IMR-90 (cell line): Measurements from ENCODE around the gene ARHGAP36. TPM values are rescaled to one million over a fixed set of nuclear protein-coding genes. Genes with fewer than 3 reads are reported as not detected.

Experiments used
- ATAC-seq: fragments of 200-7000 bp; cut with Tn5 transposase; 2 replicates; pipeline ENCODE4 v1.9.1; 2020; ENCODE audit warnings: low read depth, mild to moderate bottlenecking, moderate library complexity
- BruUV-seq: library from RNA; stranded (reverse); fragments of 400-500 nt; replicated peaks from 2 replicates; lab custom pipeline; 2021; lab: Mats Ljungman, UMichigan
- CTCF ChIA-PET: fragments of 300-600 bp; formaldehyde crosslinking; extraction: SDS; loops from one replicate; lab custom pipeline; 2021; ENCODE audit warnings: antibody characterized with exemption; lab: Yijun Ruan, JAX
- POLR2A ChIA-PET: fragments of 300-600 bp; sonication (Branson Sonifier 250); formaldehyde crosslinking; loops from one replicate; lab custom pipeline; 2022; ENCODE audit warnings: antibody characterized with exemption; ENCODE audit not compliant: unreplicated experiment; lab: Charles Lee
- DNase-seq: peaks from one replicate; pipeline ENCODE4 v3.0.0; 2013
- H2AFZ ChIP-seq: replicated peaks from 2 replicates; pipeline ENCODE3; 2013; ENCODE audit warnings: low read length, mild to moderate bottlenecking; ENCODE audit not compliant: poor library complexity
- H2AK5ac ChIP-seq: 2 replicates; pipeline ENCODE4 v1.6.1; 2013; ENCODE audit warnings: low read depth, low read length, inconsistent platforms
- H2AK9ac ChIP-seq: replicated peaks from 2 replicates; pipeline ENCODE3; 2013; ENCODE audit warnings: mild to moderate bottlenecking, low read depth, low read length, moderate library complexity; ENCODE audit not compliant: poor library complexity
- H2BK120ac ChIP-seq: 2 replicates; pipeline ENCODE4 v1.6.1; 2013; ENCODE audit warnings: low read depth, low read length, inconsistent platforms
- H2BK15ac ChIP-seq: 3 replicates; pipeline ENCODE4 v1.6.1; 2013; ENCODE audit warnings: low read depth, low read length, inconsistent platforms
- H2BK20ac ChIP-seq: 2 replicates; pipeline ENCODE4 v1.6.1; 2013; ENCODE audit warnings: low read depth, mild to moderate bottlenecking, inconsistent platforms, low read length, moderate library complexity
- H2BK5ac ChIP-seq: 2 replicates; pipeline ENCODE4 v1.6.1; 2013; ENCODE audit warnings: mild to moderate bottlenecking, low read depth, low read length, inconsistent platforms; ENCODE audit not compliant: poor library complexity, severe bottlenecking
- H3K14ac ChIP-seq: replicated peaks from 2 replicates; pipeline ENCODE4 v1.6.1; 2013; ENCODE audit warnings: low read depth, low read length, inconsistent platforms
- H3K18ac ChIP-seq: 2 replicates; pipeline ENCODE4 v1.6.1; 2013; ENCODE audit warnings: low read depth, low read length, control low read depth
- H3K23ac ChIP-seq: 2 replicates; pipeline ENCODE4 v1.6.1; 2013; ENCODE audit warnings: low read depth, low read length, inconsistent platforms
- H3K27ac ChIP-seq: 2 replicates; pipeline ENCODE4 v1.5.1; 2013; ENCODE audit warnings: mild to moderate bottlenecking, control low read depth, low read length; ENCODE audit not compliant: insufficient read depth
- H3K27me3 ChIP-seq: 2 replicates; pipeline ENCODE4 v1.6.1; 2013; ENCODE audit warnings: low read length; ENCODE audit not compliant: control insufficient read depth, insufficient read depth
- H3K36me3 ChIP-seq: 2 replicates; pipeline ENCODE4 v1.6.1; 2013; ENCODE audit warnings: low read length, mixed read lengths; ENCODE audit not compliant: control insufficient read depth, insufficient read depth
- H3K4ac ChIP-seq: 2 replicates; pipeline ENCODE4 v1.6.1; 2013; ENCODE audit warnings: low read depth, low read length, inconsistent platforms
- H3K4me1 ChIP-seq: 2 replicates; pipeline ENCODE4 v1.6.1; 2013; ENCODE audit warnings: low read length, mixed read lengths; ENCODE audit not compliant: control insufficient read depth, insufficient read depth
- H3K4me2 ChIP-seq: 2 replicates; pipeline ENCODE4 v1.6.1; 2013; ENCODE audit warnings: low read depth, mild to moderate bottlenecking, control low read depth, low read length, moderate library complexity
- H3K4me3 ChIP-seq: 2 replicates; pipeline ENCODE4 v1.5.1; 2013; ENCODE audit warnings: low read depth, mild to moderate bottlenecking, control low read depth, low read length, moderate library complexity; ENCODE audit not compliant: insufficient read depth
- H3K56ac ChIP-seq: 2 replicates; pipeline ENCODE4 v1.6.1; 2013; ENCODE audit warnings: low read length, inconsistent platforms; ENCODE audit not compliant: insufficient read depth; ENCODE audit errors: extremely low read depth
- H3K79me1 ChIP-seq, 2 experiments: 2 replicates each; pipeline ENCODE4 v1.6.1; 2013; ENCODE audit warnings: low read length in 2 of 2, inconsistent platforms in 1 of 2, low read depth in 1 of 2
- H3K9ac ChIP-seq: 2 replicates; pipeline ENCODE4 v1.6.1; 2013; ENCODE audit warnings: low read depth, low read length, control low read depth
- H3K9me1 ChIP-seq: 2 replicates; pipeline ENCODE4 v1.6.1; 2013; ENCODE audit warnings: low read length, inconsistent platforms; ENCODE audit not compliant: insufficient read depth
- H3K9me3 ChIP-seq: 2 replicates; pipeline ENCODE4 v1.6.1; 2013; ENCODE audit warnings: low read length; ENCODE audit not compliant: control insufficient read depth, insufficient read depth
- H4K20me1 ChIP-seq: 2 replicates; pipeline ENCODE4 v1.6.1; 2013; ENCODE audit warnings: low read length, inconsistent platforms; ENCODE audit not compliant: insufficient read depth
- H4K5ac ChIP-seq: 2 replicates; pipeline ENCODE4 v1.6.1; 2013; ENCODE audit warnings: mild to moderate bottlenecking, low read depth, low read length, control low read depth
- H4K8ac ChIP-seq, 2 experiments: 2 replicates each; pipeline ENCODE4 v1.6.1; 2013; ENCODE audit warnings: low read depth in 2 of 2, low read length in 2 of 2, control low read depth in 1 of 2, inconsistent platforms in 1 of 2
- H4K91ac ChIP-seq: 2 replicates; pipeline ENCODE4 v1.6.1; 2013; ENCODE audit warnings: low read depth, low read length, inconsistent platforms; ENCODE audit not compliant: insufficient read depth
- MAFK ChIP-seq: IDR thresholded peaks from 2 replicates; pipeline ENCODE4 v1.6.1; 2012; ENCODE audit warnings: low read depth, low read length, improper control_type of control experiment
- SMC3 ChIP-seq: fragments of 150-350 bp; IDR thresholded peaks from 2 replicates; pipeline ENCODE4 v1.6.1; 2016; ENCODE audit warnings: low read depth, mild to moderate bottlenecking, antibody characterized with exemption, low read length, moderate library complexity
- WGBS, 2 experiments: methylation state at CpG; one replicate each; pipeline versions ENCODE4 v1.1.5 to v1.1.7; 2013; ENCODE audit warnings: missing lambda C conversion rate in 2 of 2; ENCODE audit not compliant: insufficient read length in 1 of 2; ENCODE audit errors: extremely low coverage in 2 of 2; 5-methylcytosine and 5-hydroxymethylcytosine counted together
- dilution Hi-C: fragments of 300-500 bp; cut with HindIII; formaldehyde crosslinking; loops from one replicate; pipeline ENCODE4 v1.14.3; 2018; ENCODE audit warnings: low sequenced_read_pairs; ENCODE audit not compliant: unreplicated experiment
- in situ Hi-C: fragments of 300-500 bp; cut with MboI; formaldehyde crosslinking; loops from 3 replicates; pipeline ENCODE4 v1.14.3; 2019; ENCODE audit warnings: low sequenced_read_pairs, inconsistent platforms, mixed read lengths
- intact Hi-C: fragments of 100-400 bp; cut with micrococcal nuclease; formaldehyde crosslinking; loops from 2 replicates; pipeline ENCODE4 v1.10.0; 2022
- polyA plus RNA-seq, 3 experiments: library from polyadenylated mRNA; depleted of rRNA; stranded (reverse); fragments of >200 nt; gene quantifications; 2 replicates each; pipeline ENCODE4 v1.2.3, GENCODE V29; 2012; ENCODE audit warnings: low replicate concordance in 1 of 3
- total RNA-seq: library from RNA; depleted of rRNA; stranded (reverse); fragments of >200 nt; gene quantifications from 2 replicates; pipeline ENCODE4 v1.2.3, GENCODE V29; 2012
- TF ChIP-seq, protein P1 (sequence below): fragments of 150-350 bp; IDR thresholded peaks from 2 replicates; pipeline ENCODE4 v1.6.1; 2016; ENCODE audit warnings: low read depth, mild to moderate bottlenecking, low read length, moderate library complexity, borderline replicate concordance

The ARHGAP36 gene
- total and polyA plus RNA-seq, 2 of the 4 experiments (the other 2 are of a cell fraction), result not detected

DNA sequence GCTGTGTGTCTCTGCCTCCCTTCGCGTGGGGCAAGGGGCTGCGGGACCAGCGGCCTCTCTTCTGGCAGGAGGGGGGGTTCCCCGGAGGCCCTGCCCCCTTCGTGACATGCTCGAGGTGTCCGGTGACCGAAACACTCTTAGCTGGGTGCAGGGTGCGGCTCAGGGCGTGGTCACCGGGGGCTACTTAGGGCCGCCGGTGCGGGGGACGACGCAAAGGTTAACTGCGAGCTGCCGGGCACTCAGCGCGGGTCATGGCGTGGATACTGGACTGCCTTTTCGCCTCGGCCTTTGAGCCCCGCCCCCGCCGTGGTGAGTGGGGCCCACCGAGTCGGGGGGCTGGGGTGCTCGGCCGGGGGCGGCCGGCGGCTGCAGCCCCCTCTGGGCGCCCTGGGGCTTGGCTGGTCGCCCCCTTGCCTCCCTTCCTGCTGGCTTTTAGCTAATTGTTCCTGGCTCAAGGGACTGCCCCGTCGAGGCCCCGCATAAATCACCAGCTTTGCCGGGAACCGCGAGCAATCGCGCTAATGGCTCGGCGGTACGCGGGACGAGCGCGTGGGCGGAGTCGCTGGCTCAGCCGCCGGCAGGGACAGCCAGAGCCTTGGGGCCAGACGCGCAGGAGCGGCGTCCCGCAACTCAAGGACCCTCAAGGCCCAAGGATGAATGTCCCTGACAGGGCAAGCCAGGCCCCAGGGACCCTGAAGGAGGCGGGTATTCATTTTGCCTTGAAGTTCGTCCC lies at the start of gene ARHGAP36 (continued):
- no peak for TF ChIP-seq SMC3
- TF ChIP-seq MAFK, result no peak

DNA sequence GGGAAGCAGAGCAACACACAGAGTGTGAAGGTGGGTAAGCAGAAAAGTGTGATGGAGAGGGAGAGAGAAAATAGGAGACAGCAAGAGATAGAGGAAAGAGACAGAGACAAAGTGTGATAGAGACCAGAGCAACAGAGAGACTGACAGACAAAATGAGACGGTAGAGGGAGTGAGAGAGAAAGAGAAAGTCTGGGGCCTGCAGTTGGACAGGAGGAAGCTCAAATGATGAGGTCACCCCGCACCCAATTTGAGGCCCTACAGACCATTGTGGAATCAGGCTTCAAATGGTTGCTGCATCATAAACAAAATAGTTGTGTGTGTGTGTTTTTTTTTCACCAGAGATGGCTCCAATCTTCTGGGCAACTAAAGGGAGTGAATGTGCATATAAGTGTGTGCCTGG lies 48.0 kb upstream of the ARHGAP36 start:
- POLR2A ChIA-PET, result no interaction called here
- H3K9me1 ChIP-seq, result no peaks in the 10 kb centered on the region
- CTCF ChIA-PET, result no interaction called here
- H3K14ac ChIP-seq, result no peak overlapping the region
- H2BK15ac ChIP-seq, result no peak overlapping the region
- no peaks in the 10 kb centered on the region for H4K20me1 ChIP-seq
- ATAC-seq (no peak), DNase-seq (no peak)
- in situ Hi-C loops, result no loop called here
- H2BK5ac ChIP-seq, result no peak overlapping the region
- H2AFZ ChIP-seq, result no peak overlapping the region
- no peak overlapping the region for H2AK5ac ChIP-seq
- no peaks in the 10 kb centered on the region for H3K36me3 ChIP-seq
- TF ChIP-seq, protein P1, sequence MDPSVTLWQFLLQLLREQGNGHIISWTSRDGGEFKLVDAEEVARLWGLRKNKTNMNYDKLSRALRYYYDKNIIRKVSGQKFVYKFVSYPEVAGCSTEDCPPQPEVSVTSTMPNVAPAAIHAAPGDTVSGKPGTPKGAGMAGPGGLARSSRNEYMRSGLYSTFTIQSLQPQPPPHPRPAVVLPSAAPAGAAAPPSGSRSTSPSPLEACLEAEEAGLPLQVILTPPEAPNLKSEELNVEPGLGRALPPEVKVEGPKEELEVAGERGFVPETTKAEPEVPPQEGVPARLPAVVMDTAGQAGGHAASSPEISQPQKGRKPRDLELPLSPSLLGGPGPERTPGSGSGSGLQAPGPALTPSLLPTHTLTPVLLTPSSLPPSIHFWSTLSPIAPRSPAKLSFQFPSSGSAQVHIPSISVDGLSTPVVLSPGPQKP, result no peak
- no peak for TF ChIP-seq MAFK
- no peaks in the 10 kb centered on the region for H3K4me1 ChIP-seq
- no peak overlapping the region for H3K18ac ChIP-seq
- H2BK20ac ChIP-seq, result no peak overlapping the region
- WGBS, 2 experiments, result 31% methylated on average over 2 of the region's 2 CpGs; no CpG with 5 or more reads in 1 of the 2 experiments
- no peak overlapping the region for H3K27ac ChIP-seq
- no peak overlapping the region for H3K9ac ChIP-seq
- dilution Hi-C loops, result no loop called here
- BruUV-seq, result no TSS peak
- no peak overlapping the region for H4K91ac ChIP-seq
- H4K8ac ChIP-seq, result no peak overlapping the region
- no peak overlapping the region for H3K4me3 ChIP-seq
- H3K4me2 ChIP-seq, result no peak overlapping the region
- no peak overlapping the region for H4K5ac ChIP-seq
- H2AK9ac ChIP-seq, result no peak overlapping the region
- H3K9me3 ChIP-seq, result no peaks in the 10 kb centered on the region
- H3K27me3 ChIP-seq, result peaks cover 2% of the 10 kb centered on the region; the same call in 1 of the 2 replicates
- H3K4ac ChIP-seq, result no peak overlapping the region
- no peak overlapping the region for H3K56ac ChIP-seq
- H2BK120ac ChIP-seq, result no peak overlapping the region
- no peak overlapping the region for H3K23ac ChIP-seq
- intact Hi-C loops, result no loop called here
- H3K79me1 ChIP-seq, result no peaks in the 10 kb centered on the region
